Chondrocyte (in vitro differentiated cells): Measurements from ENCODE around the gene GRIN2B. TPM values are rescaled to one million over a fixed set of nuclear protein-coding genes. Genes with fewer than 3 reads are reported as not detected.

Source experiments
- DNase-seq: peaks from one replicate; pipeline ENCODE4 v3.0.0; 2021; ENCODE audit warnings: mixed read lengths, low spot score
- H3K27ac Mint-ChIP-seq: one replicate; pipeline ENCODE4 v1.8.0; 2021; ENCODE audit warnings: mild to moderate bottlenecking, moderate library complexity, mixed read lengths; ENCODE audit not compliant: unreplicated experiment
- H3K27me3 Mint-ChIP-seq: 2 replicates; pipeline ENCODE4 v1.8.0; 2021; ENCODE audit warnings: low read depth, mixed read lengths
- H3K36me3 Mint-ChIP-seq: 2 replicates; pipeline ENCODE4 v1.8.0; 2021; ENCODE audit warnings: low read depth, mixed read lengths
- H3K4me1 Mint-ChIP-seq: 2 replicates; pipeline ENCODE4 v1.8.0; 2021; ENCODE audit warnings: low read depth, mild to moderate bottlenecking, mixed read lengths
- H3K4me3 Mint-ChIP-seq: one replicate; pipeline ENCODE4 v1.8.0; 2021; ENCODE audit warnings: mild to moderate bottlenecking, moderate library complexity, mixed read lengths; ENCODE audit not compliant: unreplicated experiment
- H3K9me3 Mint-ChIP-seq: 2 replicates; pipeline ENCODE4 v1.8.0; 2021; ENCODE audit warnings: low read depth, mixed read lengths
- total RNA-seq: library from RNA; stranded (reverse); gene quantifications from 3 replicates; pipeline ENCODE4 v1.2.1, GENCODE V29; 2021
- TF ChIP-seq, protein P1 (sequence below): fragments of 200-600 bp; sonication (generic); IDR thresholded peaks from 2 replicates; pipeline ENCODE4 v1.5.0; 2021; ENCODE audit warnings: antibody characterized with exemption, mild to moderate bottlenecking, moderate library complexity

The GRIN2B gene
- total RNA-seq, 1 donor from 2014 or later: not detected

DNA sequence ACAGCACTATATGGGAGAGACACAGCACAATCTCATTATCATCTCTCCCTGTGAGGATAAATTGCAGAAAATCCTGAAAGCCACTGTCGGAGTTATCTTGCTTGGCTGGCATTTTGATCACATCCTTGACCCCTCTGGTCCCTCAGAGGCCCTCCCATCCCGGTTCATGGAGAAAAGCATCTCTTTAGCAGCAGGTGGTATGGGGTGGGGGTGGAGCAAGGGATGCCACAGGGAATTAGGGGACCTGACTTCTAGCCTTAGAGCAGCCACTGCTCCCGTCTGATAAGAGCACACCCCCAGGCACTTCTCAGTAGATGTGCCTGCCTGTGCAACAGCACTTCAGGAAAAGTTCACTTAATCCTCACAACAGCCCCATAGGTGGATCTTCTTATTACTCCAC, 38.6 kb downstream of the GRIN2B start:
- Mint-ChIP-seq H3K27ac (no peak overlapping the region), H3K4me1 (no peaks in the 10 kb centered on the region), H3K9me3 (peaks cover 5% of the 10 kb centered on the region), H3K27me3 (peaks cover 9% of the 10 kb centered on the region), H3K4me3 (no peak overlapping the region), H3K36me3 (no peaks in the 10 kb centered on the region)
- TF ChIP-seq, protein P1, sequence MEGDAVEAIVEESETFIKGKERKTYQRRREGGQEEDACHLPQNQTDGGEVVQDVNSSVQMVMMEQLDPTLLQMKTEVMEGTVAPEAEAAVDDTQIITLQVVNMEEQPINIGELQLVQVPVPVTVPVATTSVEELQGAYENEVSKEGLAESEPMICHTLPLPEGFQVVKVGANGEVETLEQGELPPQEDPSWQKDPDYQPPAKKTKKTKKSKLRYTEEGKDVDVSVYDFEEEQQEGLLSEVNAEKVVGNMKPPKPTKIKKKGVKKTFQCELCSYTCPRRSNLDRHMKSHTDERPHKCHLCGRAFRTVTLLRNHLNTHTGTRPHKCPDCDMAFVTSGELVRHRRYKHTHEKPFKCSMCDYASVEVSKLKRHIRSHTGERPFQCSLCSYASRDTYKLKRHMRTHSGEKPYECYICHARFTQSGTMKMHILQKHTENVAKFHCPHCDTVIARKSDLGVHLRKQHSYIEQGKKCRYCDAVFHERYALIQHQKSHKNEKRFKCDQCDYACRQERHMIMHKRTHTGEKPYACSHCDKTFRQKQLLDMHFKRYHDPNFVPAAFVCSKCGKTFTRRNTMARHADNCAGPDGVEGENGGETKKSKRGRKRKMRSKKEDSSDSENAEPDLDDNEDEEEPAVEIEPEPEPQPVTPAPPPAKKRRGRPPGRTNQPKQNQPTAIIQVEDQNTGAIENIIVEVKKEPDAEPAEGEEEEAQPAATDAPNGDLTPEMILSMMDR: no peak
- no peak for DNase-seq

DNA sequence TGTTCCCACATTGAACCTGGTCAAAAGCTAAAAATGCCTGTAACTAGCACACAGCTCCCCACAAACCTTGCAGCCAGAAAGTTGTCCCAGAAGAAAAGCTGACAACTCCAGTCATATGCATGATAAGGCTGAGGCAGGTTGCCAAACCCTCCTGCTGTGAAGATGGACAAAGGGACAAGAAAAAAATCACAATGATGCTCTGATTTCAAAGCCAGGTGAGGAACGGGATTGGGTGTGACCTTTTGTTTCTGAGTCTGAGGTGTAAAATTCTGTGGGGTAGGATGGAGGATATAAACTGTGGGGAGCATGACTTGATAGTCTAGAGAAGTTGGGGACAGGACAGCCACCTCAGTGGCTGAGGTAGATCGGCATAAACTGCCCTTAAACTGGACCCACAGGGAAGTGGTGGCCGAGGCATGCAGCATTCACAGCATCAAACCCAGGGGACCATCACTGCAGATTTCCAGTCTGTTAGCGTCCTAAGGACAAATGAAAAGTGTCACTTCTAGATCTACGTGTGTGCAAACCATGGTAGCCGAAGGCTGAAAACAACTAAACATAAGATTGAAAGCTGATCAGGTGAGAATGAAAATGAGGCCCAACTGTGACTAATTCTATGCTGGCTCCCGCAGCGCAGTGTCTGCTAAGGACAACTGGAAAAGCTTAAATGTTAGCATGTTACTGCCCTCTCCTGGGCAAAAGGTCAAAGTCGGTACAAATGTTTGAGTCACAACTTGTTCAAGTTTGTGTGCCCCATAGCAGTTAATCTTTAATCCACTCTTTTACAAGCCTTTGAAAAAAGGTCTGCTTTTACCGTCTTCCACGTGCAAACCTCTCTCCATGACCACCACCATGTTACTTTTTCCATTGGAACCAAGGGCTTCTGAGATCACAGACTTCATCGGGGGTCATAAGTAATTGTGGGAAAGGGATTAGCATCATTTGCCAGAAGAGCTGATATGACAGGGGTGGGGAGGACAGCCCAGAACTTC, 39.8 kb downstream of the GRIN2B start:
- H3K27ac Mint-ChIP-seq: no peak overlapping the region

DNA sequence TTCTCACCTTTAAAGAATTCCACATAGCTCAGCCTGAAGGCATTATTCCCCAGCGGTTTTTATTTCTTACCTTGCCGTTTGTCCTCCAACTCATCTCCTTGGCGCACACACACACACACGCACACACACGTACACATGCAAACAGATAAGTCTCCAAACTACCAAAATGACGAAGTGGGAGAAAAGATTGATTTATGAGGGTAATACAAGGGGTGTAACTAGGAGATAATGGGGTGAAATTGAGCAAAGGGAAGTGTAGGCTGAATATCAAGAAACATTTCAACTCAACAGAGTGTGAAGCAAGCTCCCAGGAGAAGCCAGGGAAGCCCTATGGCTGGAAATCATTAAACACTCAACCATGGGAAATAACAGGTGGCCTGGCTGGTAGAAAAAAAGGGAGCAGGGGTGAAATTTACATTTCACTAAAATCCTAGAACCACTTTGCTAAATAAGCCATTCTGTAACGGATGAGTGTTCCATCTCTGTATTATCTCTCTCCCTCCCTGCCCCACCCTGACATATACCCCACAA, 41.0 kb downstream of the GRIN2B start:
- H3K36me3 Mint-ChIP-seq: no peaks in the 10 kb centered on the region
- no peaks in the 10 kb centered on the region for H3K4me1 Mint-ChIP-seq
- TF ChIP-seq, protein P1: no peak
- DNase-seq: no peak
- H3K4me3 Mint-ChIP-seq: no peak overlapping the region
- no peak overlapping the region for H3K27ac Mint-ChIP-seq
- H3K9me3 Mint-ChIP-seq: peaks cover 15% of the 10 kb centered on the region
- H3K27me3 Mint-ChIP-seq: peaks cover 9% of the 10 kb centered on the region

More for the DNA sequence above, 39.8 kb downstream of the GRIN2B start:
- DNase-seq: no peak
- Mint-ChIP-seq H3K4me3 (no peak overlapping the region), H3K27me3 (peaks cover 9% of the 10 kb centered on the region), H3K4me1 (no peaks in the 10 kb centered on the region), H3K36me3 (no peaks in the 10 kb centered on the region), H3K9me3 (peaks cover 14% of the 10 kb centered on the region)
- TF ChIP-seq, protein P1: peak; percentile 59

DNA sequence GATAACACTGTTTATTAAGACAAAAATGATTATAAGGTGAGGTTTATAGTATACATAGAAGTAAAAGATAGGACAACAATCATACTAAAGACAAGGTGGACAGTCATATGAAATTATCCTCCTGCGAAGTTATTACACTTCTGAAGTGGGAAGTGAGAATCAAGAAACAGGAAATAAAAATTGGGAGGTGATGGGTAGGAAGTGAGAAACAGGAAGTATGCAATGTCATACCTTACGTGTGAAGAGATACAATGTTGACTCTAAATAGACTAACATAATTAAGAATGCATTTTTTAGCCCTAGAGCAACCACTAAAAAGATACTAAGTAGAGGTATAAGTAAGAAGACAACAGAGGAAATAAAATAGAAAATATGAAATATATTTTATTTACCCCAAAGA, 43.7 kb downstream of the GRIN2B start:
- H3K4me3 Mint-ChIP-seq: no peak overlapping the region
- TF ChIP-seq, protein P1: no peak
- H3K27ac Mint-ChIP-seq: no peak overlapping the region
- peaks cover 2% of the 10 kb centered on the region for H3K27me3 Mint-ChIP-seq
- H3K36me3 Mint-ChIP-seq: no peaks in the 10 kb centered on the region
- no peaks in the 10 kb centered on the region for H3K4me1 Mint-ChIP-seq
- no peak for DNase-seq
- peaks cover 16% of the 10 kb centered on the region for H3K9me3 Mint-ChIP-seq

DNA sequence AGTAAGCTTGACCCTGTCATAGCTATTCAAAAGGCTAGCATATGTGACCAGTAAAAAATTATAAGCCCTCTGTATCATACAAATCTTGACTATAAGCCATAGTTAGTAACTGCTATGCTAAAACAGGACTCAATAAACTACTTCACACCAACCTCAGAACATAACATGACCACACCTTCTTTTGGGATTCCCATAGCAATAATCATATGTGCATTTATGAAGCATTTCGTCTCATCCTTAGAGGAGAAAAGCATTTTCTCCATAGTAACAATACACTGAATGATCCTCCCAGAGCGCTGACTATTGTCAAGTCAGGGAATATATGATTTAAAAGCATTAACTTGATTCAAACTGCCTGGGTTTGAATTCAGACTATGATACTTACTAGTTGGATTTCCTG, 46.2 kb downstream of the GRIN2B start:
- no peak for DNase-seq
- Mint-ChIP-seq H3K4me1 (no peaks in the 10 kb centered on the region), H3K27me3 (no peaks in the 10 kb centered on the region), H3K4me3 (no peak overlapping the region), H3K36me3 (no peaks in the 10 kb centered on the region), H3K9me3 (peaks cover 16% of the 10 kb centered on the region), H3K27ac (no peak overlapping the region)
- TF ChIP-seq, protein P1: no peak
